Activated CD4-positive, alpha-beta T cell treated with anti-CD3 and anti-CD28 coated beads, Interleukin-2, amount 50 U/mL, for 48 hours (primary cell): ENCODE data around the gene KRTAP10-3.
A peak's percentile ranks its signal among the peaks of the same experiment; 100 is the strongest.

Experiments used
- DNase-seq, 2 experiments: peaks; one replicate each; pipeline ENCODE4 v3.0.0-alpha.2; 2020

Gene KRTAP10-3

GRCh38 chr21:44527156-44527982 is 31.2 kb downstream of the KRTAP10-3 start:
- DNase-seq = no peak

DNA sequence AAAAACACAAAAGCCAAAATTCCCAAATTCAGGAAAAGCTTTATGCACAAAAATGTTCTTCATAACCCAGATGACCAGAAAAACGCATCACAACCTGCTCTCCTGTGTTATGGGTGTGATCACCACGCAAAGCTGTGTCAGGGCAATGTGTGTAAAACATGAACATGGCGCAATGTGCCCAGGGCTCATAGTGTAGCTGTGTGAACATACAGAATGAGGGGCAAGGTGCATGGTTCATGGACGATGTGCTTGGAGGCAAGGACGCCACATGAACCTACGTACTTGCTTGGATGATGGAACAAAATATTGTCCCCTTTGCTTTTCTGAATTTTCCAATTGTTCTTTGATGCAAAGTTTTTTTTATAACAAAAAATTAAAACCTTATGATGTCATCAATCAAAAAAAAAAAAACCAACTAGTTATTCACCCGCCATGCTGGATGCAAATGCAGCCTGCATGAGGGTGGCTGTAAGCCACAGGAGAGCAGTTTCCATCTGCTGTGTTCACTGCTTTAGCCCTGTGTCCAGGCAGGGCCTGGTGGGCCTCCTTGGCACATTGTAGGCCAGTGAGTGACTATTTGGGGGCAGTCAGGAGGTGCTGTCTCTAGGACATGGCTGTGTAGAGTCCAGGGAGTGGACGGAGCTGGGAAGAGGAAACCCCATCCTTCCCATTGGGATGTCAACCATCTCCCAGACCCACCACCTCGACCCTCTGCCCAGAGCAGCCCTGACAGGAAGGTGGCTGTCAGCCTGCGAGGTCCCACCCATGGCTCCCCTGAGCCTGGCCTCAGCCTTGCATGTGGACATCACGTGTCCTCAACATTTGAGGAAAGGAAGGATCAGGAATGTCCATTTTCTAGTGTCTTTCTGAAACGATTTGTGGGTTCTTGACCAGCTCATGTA is 32.2 kb downstream of the KRTAP10-3 start:
- DNase-seq = no peak

DNA sequence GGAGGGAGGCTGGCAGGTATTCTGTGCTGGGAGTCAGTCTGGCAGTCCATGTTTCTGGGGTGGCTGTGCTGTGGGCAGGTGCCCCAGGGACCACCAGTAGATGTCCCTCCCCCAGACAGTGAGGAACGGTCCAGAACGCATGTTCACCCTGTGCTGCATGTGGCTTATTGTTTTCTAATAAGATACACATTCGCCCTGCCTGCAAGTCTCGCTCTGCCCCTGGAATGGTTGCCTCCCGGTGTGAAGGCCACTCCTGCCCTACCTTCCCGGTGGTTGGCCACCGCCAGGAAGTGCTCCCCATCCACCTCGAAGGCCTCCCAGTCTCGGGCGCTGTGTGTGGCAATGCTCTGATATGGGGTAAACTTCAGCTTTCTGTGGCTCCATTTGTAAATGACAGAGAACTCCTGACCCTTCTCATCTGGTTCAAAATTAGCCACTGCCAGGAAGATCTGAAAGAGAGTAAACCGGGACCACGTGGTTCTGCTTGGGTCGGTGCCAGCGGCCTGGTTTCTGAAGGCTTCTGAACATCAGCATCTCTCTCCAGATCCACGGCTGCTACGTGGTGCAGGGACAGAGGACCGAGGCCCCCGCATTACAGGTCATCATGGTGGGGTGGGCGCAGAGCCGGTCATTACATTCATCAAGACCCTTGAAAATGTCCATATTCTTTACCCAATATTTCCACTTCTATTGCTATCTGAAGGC is 33.1 kb downstream of the KRTAP10-3 start:
- no peak for DNase-seq

- DNase-seq = no peak
Observed at GRCh38 chr21:44524414-44525371, 33.9 kb downstream of the KRTAP10-3 start.

DNA sequence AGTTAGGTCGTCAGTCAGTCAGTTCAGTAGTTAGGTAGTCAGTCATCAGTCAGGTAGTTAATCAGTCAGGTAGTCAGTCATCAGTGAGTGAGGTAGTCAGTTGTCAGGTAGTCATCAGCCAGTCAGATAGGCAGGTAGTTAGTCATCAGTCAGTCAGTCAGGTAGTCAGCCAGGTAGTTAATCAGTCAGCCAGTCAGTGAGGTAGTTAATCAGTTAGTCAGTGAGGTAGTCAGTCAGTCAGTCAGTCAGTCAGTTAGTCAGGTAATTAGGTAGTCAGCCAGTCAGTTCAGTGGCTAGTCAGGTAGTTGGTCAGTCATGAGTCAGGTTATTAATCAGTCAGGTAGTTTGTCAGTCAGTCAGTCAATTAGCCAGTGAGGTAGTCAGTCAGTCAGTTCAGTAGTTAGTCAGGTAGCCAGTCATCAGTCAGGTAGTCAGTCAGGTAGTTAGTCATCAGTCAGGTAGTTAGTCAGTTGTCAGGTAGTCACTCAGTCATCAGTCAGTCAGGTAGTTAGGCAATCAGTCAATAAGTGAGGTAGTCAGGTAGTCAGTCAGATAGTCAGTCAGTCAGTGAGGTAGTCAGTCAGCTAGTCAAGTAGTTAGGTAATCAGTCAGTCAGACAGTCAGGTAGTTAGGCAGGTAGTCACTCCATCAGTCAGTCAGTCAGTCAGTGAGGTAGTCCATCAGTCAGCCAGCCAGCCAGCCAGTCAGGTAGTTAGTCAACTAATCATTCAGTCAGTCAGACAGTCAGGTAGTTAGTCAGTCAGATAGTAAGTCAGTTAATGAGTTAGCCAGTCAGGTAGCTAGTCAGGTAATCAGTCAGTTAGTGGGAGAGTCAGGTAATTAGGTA is 34.8 kb downstream of the KRTAP10-3 start:
- DNase-seq = no peak

DNA sequence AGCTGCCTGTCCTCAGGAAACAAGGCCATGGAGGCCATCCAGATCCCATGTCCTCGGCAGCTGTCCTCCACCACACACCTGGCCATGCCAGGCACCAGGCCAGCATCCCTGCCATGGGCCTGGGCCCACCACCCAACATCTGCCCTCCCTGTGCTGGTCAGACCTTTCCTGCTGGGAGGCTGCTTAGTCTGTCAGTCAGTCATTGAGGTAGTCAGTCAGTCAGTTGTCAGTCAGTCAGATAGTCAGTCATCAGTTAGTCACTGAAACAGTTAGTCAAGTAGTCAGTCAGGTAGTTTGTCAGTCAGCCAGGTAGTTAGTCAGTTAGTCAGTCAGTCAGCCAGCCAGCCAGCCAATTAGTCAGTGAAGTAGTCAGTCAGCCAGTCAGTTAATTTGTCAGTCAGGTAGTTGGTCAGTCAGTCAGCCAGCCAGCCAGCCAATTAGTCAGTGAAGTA is 35.8 kb downstream of the KRTAP10-3 start:
- no peak for DNase-seq

DNA sequence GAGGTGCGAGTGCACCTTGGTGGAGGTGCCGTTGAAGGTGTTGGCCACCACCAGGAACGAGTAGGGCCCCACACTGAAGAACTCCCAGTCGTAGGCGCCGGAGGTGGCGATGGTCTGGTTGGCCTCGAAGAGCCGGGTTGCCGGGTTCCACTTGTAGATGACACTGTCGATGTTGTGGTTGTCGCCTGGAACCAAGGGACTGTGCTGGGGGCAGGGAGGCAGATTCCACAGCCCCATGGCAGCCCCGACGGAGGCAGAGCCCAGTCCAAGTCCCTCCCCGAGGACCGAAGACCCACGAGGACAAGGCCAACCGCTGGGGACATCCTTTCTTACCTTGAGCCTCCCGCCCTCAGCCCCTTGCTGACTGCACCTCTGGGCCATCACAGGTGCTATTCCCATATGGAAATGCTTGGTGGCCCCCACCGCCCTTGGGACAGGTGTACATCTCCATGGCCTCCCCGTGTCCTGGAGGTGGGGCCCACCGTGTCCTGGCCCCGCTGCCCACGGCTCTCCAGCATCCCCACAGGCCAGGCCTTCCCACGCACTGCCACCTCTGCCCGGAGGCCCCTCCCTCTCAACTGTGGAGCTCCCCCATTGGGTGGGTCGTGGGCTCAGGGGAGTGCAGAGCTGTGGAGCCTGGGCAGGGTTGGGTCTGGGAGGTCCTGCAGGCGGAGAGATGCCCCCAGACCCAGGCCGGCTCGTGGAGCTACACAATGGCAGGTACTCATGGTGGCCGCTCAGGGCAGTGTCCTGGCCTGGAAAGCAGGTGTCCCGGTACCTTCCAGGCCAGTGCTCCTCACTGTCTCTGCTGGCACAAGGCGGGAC is 36.5 kb downstream of the KRTAP10-3 start:
- no peak for DNase-seq

GRCh38 chr21:44521301-44521927 is 37.2 kb downstream of the KRTAP10-3 start:
- no peak for DNase-seq

GRCh38 chr21:44520326-44521300 is 38.0 kb downstream of the KRTAP10-3 start:
- DNase-seq = no peak

DNA sequence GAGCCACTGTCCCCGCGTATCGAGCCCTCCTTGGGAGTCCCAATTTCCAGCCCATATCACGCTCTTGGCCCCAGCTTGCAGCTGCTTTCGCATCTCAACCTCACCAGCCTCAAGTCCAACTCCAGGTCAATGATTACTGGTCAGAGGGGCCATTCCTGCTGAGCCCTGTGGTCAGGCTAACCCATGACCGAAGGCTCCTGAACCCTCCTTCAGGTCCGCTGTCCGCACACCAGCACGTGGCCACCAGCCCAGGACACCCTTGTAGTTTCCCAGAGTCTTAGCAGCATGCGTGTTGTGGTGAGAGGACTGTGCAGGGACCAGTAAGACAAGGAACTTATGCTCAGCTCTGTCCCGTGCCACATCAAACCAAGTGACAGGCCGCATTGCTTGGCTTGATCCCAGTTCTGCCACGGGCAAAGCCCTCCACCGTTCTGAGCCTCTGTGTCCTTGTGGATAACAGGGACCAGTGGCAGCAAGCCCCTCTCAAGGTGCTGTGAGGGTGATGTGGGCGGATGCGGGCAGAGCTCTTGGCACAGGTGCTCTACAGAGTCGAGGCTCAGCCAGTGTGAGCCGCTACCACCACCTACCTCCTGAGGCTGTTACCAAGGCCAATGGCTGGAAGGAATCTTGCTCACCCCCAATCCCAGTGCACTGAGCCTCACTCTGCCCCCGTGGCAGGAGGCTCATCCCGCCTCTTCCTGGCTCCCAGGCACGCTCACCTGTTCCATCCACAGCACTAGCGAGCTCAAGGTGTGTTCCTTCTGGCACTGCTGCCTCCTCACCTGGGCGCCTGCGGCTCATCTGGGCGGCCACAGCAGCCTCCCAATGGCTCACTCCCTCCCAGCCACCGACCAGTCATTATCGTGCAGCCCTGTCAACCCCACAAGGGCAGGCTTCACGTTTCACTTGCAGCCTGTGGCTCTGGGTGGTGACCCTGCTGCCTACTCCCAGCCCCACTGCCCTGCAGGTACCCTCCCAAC is 39.0 kb downstream of the KRTAP10-3 start:
- no peak for DNase-seq

DNA sequence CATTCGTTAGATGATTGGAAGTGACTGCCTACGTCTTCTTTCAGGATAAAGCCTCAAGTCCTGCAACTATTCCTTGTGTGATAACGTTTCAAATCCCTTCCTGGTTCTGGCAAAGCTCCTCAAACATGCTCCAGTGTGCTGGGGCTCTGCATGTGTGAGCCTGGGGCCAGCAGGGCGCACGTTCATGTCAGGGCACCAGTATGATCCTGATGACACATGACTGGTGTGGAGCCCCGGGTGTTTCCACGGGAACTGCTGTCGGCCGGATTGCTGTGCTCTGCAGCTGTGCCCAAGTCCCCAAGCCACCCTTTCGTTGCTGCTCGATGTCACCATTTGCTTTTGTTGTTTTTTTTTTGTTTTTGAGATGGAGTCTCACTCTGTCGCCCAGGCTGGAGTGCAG is 39.9 kb downstream of the KRTAP10-3 start:
- no peak for DNase-seq

- peak; percentile 19 to 30 for DNase-seq
Observed at GRCh38 chr21:44517175-44517899, 41.3 kb downstream of the KRTAP10-3 start.

GRCh38 chr21:44516828-44517174 is 41.8 kb downstream of the KRTAP10-3 start:
- no peak for DNase-seq

DNA sequence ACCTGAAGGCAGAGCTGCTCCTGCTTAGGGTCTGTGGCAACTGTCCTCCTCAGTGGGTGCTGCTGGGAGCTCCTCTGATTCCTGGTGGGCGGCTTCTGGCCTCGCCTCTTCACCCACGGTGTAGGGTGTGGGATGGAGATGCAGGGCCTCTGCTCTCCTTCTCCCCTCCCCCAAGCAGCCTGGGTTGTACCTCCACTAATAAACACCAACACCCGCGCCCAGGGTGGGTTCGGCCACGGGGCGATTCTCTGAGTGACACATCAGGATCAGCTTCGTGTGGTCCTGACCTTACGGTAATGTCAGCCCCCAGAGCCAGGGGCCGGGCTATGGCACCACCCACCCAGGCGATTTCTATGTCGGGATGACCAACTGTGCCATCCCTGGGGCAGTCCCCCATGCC is 42.3 kb downstream of the KRTAP10-3 start:
- DNase-seq = no peak

- DNase-seq = no peak
Observed at GRCh38 chr21:44515359-44516165, 43.0 kb downstream of the KRTAP10-3 start.
